ENCODE measurements around the gene GJB1.

The GJB1 gene

DNA sequence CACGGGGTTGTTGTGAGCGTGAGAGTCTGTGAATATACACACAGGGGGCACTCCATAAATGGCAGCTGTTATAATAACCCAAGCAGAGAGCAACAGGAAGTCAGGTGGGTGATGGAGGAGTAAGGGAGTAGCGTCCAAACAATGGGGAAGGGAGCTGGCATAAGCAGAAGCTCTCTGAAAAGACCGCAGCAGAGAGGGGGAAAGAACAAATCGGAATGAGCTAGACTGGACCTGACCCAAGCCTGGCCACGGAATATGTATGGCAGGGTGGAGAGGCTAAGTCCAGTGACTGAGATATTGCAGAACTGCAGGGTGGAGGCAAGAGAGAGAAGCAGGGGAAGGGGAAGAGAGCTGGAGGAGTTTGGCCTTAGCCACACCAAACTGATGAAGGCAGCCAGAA lies 6.5 kb upstream of the GJB1 start:
- H3K36me3 ChIP-seq (ENCODE audit: insufficient read depth, low read length): no peaks in the 10 kb centered on the region
- TF ChIP-seq CTCF (IDR thresholded peaks at IDR 0.05; ENCODE audit: low read length): no peak
- TF ChIP-seq EZH2 (IDR thresholded peaks at IDR 0.05; ENCODE audit: borderline replicate concordance, low read length): no peak
- H4K20me1 ChIP-seq (ENCODE audit: insufficient read depth, low read length): no peaks in the 10 kb centered on the region
- H3K9me2 ChIP-seq (ENCODE audit: low read depth, low read length): no peaks in the 10 kb centered on the region
- no peaks in the 10 kb centered on the region for H3K79me2 ChIP-seq (ENCODE audit: insufficient read depth, low read length)
- no peak overlapping the region for H3K27ac ChIP-seq (ENCODE audit: low read depth, low read length, poor library complexity, severe bottlenecking)
- H3K27me3 ChIP-seq (ENCODE audit: insufficient read depth, low read length): no peaks in the 10 kb centered on the region
- no peak overlapping the region for H3K4me3 ChIP-seq (ENCODE audit: low read depth, low read length, poor library complexity, severe bottlenecking)
- no peaks in the 10 kb centered on the region for H3F3A ChIP-seq (ENCODE audit: insufficient read depth, low read length)
- no peak overlapping the region for H2AFZ ChIP-seq (ENCODE audit: low read length)
- no peak overlapping the region for H3K9ac ChIP-seq (ENCODE audit: low read length)
- H3K4me1 ChIP-seq (ENCODE audit: insufficient read depth, low read length, severe bottlenecking): peaks cover 8% of the 10 kb centered on the region
- no peak overlapping the region for H3K4me2 ChIP-seq (ENCODE audit: low read length)
- no peaks in the 10 kb centered on the region for H3K9me3 ChIP-seq (ENCODE audit: low read length)

DNA sequence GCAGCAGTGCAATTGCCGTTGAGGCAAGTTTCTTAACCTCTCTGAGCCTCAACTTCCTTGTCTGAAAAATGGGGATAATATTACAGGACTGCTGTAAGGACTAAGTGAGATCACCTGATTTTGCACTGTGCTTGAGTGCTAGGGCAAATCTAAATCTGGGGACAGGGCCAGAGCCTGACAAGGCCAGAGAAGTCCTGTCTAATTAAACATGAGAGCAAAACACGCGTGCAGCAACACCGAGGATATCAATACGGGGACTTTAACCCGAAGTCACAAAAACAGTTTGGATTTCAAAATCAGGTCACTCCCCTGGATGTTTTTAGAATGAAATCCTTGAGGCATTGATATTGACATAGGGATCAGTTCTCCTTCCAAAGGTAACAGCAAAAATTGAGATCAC lies 5.7 kb upstream of the GJB1 start:
- no peak overlapping the region for H3K4me2 ChIP-seq (ENCODE audit: low read length)
- H3K4me1 ChIP-seq (ENCODE audit: insufficient read depth, low read length, severe bottlenecking): peaks cover 8% of the 10 kb centered on the region
- no peaks in the 10 kb centered on the region for H3K79me2 ChIP-seq (ENCODE audit: insufficient read depth, low read length)
- H3K9me2 ChIP-seq (ENCODE audit: low read depth, low read length): no peaks in the 10 kb centered on the region
- no peaks in the 10 kb centered on the region for H3K27me3 ChIP-seq (ENCODE audit: insufficient read depth, low read length)
- no peak overlapping the region for H3K27ac ChIP-seq (ENCODE audit: low read depth, low read length, poor library complexity, severe bottlenecking)
- no peak overlapping the region for H2AFZ ChIP-seq (ENCODE audit: low read length)
- H3K9ac ChIP-seq (ENCODE audit: low read length): no peak overlapping the region
- no peak for TF ChIP-seq CTCF (IDR thresholded peaks at IDR 0.05; ENCODE audit: low read length)
- TF ChIP-seq EZH2 (IDR thresholded peaks at IDR 0.05; ENCODE audit: borderline replicate concordance, low read length): no peak
- no peaks in the 10 kb centered on the region for H3K9me3 ChIP-seq (ENCODE audit: low read length)
- no peaks in the 10 kb centered on the region for H3K36me3 ChIP-seq (ENCODE audit: insufficient read depth, low read length)
- H4K20me1 ChIP-seq (ENCODE audit: insufficient read depth, low read length): no peaks in the 10 kb centered on the region
- H3K4me3 ChIP-seq (ENCODE audit: low read depth, low read length, poor library complexity, severe bottlenecking): no peak overlapping the region
- H3F3A ChIP-seq (ENCODE audit: insufficient read depth, low read length): no peaks in the 10 kb centered on the region

- Histone ChIP-seq H3K9me3 (ENCODE audit: low read length) (no peaks in the 10 kb centered on the region), H3K4me1 (ENCODE audit: insufficient read depth, low read length, severe bottlenecking) (peaks cover 7% of the 10 kb centered on the region), H3K9ac (ENCODE audit: low read length) (no peak overlapping the region), H3K36me3 (ENCODE audit: insufficient read depth, low read length) (no peaks in the 10 kb centered on the region), H3K9me2 (ENCODE audit: low read depth, low read length) (no peaks in the 10 kb centered on the region), H3K27ac (ENCODE audit: low read depth, low read length, poor library complexity, severe bottlenecking) (no peak overlapping the region), H3K4me2 (ENCODE audit: low read length) (no peak overlapping the region), H3F3A (ENCODE audit: insufficient read depth, low read length) (no peaks in the 10 kb centered on the region), H3K4me3 (ENCODE audit: low read depth, low read length, poor library complexity, severe bottlenecking) (no peak overlapping the region), H4K20me1 (ENCODE audit: insufficient read depth, low read length) (no peaks in the 10 kb centered on the region), H3K27me3 (ENCODE audit: insufficient read depth, low read length) (no peaks in the 10 kb centered on the region), H3K79me2 (ENCODE audit: insufficient read depth, low read length) (no peaks in the 10 kb centered on the region), H2AFZ (ENCODE audit: low read length) (no peak overlapping the region)
- no peak for TF ChIP-seq EZH2 (IDR thresholded peaks at IDR 0.05; ENCODE audit: borderline replicate concordance, low read length)
- no peak for TF ChIP-seq CTCF (IDR thresholded peaks at IDR 0.05; ENCODE audit: low read length)
Observed at GRCh38 chrX:71221145-71221544, 1.9 kb upstream of the GJB1 start.
